AG04450 (cell line): ENCODE data around the gene GPC6. TPM values are rescaled to one million over a fixed set of nuclear protein-coding genes. Genes with fewer than 3 reads are reported as not detected.
A peak's percentile ranks its signal among the peaks of the same experiment; 100 is the strongest.

ENCODE experiments used
- CTCF ChIA-PET: fragments of 300-600, 350-600 bp; formaldehyde crosslinking; extraction: SDS; loops from one replicate; lab custom pipeline; 2022; ENCODE audit warnings: antibody characterized with exemption, inconsistent platforms; lab: Charles Lee
- POLR2A ChIA-PET: fragments of 350-600 bp; formaldehyde crosslinking; extraction: SDS; loops from one replicate; lab custom pipeline; 2021; ENCODE audit warnings: antibody characterized with exemption, inconsistent platforms; lab: Yijun Ruan, JAX
- DNase-seq: peaks from one replicate; pipeline ENCODE4 v3.0.0-alpha.2; 2011; ENCODE audit warnings: low read depth, low spot score
- H3K27ac ChIP-seq: one replicate; pipeline ENCODE4 v1.5.1; 2012; ENCODE audit warnings: low read depth, low read length, control low read depth
- H3K27me3 ChIP-seq: one replicate; pipeline ENCODE4 v1.6.0; 2012; ENCODE audit warnings: low read length; ENCODE audit not compliant: control insufficient read depth, insufficient read depth
- H3K4me3 ChIP-seq: 2 replicates; pipeline ENCODE4 v1.5.1; 2011; ENCODE audit warnings: mild to moderate bottlenecking, low read depth, low read length, control low read depth
- H3K9me3 ChIP-seq: 2 replicates; pipeline ENCODE4 v1.5.1; 2012; ENCODE audit warnings: low read length; ENCODE audit not compliant: control insufficient read depth, insufficient read depth
- CTCF ChIP-seq: IDR thresholded peaks from 2 replicates; pipeline ENCODE4 v1.5.1; 2011; ENCODE audit warnings: low read depth, low read length, control low read depth, inconsistent platforms
- polyA plus RNA-seq: library from polyadenylated mRNA; depleted of rRNA; stranded (reverse); fragments of >200 nt; gene quantifications from 2 replicates; pipeline ENCODE4 v1.2.3, GENCODE V29; 2011

Gene GPC6
- polyA plus RNA-seq, 1 experiment: 40.4 TPM

DNA sequence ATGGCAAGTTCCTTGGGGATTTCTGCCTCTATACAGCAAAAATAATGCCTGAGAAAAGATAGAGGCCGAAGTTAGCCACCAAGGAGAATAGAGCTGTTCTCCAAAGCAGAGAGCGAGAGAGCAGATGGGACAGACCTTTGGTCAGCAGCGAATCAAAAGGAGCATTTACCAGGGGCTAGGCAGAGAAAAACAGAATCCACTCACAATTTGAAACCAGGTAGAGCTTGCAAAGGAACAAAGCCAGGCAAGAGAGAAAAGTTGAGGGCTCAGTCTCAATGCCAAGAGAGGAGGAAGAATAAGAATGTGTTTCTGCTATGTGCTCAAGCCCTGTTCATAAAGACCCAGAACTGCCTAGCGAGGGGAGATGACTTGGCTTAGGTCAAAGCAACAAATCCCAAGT lies 1140.1 kb downstream of the GPC6 start:
- ChIA-PET POLR2A (no interaction called here), CTCF (no interaction called here)
- TF ChIP-seq CTCF: no peak

GRCh38 chr13:94369972-94370436 lies 1143.4 kb downstream of the GPC6 start:
- no peaks in the 10 kb centered on the region for H3K9me3 ChIP-seq
- no peak overlapping the region for H3K27ac ChIP-seq
- no peak for TF ChIP-seq CTCF
- no peak overlapping the region for H3K4me3 ChIP-seq
- H3K27me3 ChIP-seq: no peaks in the 10 kb centered on the region
- CTCF ChIA-PET: no interaction called here
- peak; percentile 51 for DNase-seq
- POLR2A ChIA-PET: no interaction called here

More for the DNA sequence above, 1140.1 kb downstream of the GPC6 start:
- no peak overlapping the region for H3K4me3 ChIP-seq
- no peak for DNase-seq
- H3K27me3 ChIP-seq: no peaks in the 10 kb centered on the region
- no peaks in the 10 kb centered on the region for H3K9me3 ChIP-seq
- no peak overlapping the region for H3K27ac ChIP-seq

DNA sequence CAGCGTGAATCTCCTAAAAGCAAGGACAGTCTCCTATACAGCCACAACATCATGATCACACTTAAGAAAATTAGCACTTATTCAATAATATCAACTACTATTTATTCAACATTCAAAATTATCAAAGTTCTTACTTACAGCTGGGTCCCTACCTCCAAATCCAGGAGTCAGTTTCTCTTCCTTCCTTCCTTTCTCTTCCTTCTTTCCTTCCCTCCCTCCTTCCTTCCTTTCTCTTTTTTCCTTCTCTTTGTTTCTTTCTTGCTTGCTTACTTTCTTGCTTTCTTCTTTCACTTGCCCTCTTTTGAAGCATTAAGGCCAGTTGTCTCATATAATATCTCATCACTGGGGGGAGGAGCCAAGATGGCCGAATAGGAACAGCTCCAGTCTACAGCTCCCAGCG lies 1145.2 kb downstream of the GPC6 start:
- DNase-seq: no peak
- ChIA-PET POLR2A (no interaction called here), CTCF (no interaction called here)
- H3K4me3 ChIP-seq: no peak overlapping the region
- H3K27me3 ChIP-seq: no peaks in the 10 kb centered on the region
- H3K9me3 ChIP-seq: no peaks in the 10 kb centered on the region
- no peak overlapping the region for H3K27ac ChIP-seq
- no peak for TF ChIP-seq CTCF

DNA sequence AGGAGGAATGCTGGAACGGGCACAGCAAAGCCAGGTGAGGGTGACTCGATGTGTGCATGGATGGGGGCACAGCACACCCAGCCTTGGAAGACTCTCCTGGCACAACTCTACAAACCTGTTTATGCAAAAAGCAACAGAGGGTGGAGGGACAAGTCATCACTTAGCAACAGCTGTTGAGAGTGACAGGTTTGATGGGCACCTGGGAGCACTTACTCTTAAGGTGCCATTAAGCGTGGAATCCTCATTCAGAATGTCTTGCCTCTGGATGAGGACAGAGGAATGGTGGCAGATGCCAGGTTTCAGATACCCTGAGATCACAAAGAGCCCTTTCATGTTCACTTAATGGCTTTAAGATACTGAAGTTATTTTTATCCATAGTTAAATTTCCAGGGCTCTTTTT lies 1155.9 kb downstream of the GPC6 start:
- TF ChIP-seq CTCF: no peak
- CTCF ChIA-PET: no interaction called here
- Histone ChIP-seq H3K9me3 (no peaks in the 10 kb centered on the region), H3K27me3 (no peaks in the 10 kb centered on the region), H3K4me3 (no peak overlapping the region), H3K27ac (no peak overlapping the region)
- POLR2A ChIA-PET: no interaction called here
- DNase-seq: no peak

DNA sequence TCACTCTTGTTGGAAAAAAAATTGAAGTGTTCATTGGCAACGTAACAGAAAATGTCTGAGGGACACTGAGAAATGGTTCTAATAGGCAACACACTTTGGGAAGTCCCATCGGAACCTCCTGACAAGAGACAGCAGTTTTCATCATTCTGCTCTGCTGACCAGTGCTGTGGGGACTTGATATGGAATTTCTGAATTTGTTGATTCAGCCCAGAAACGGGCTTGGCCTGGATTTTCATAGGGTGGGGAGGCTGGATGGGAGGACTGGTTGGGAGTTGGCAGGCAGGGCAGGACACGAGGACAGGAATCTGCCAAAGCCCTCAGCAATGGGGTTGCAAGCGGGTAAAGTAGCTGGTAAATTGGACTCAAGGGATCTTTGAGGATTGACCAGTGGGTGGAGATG lies 1156.4 kb downstream of the GPC6 start:
- Histone ChIP-seq H3K27ac (no peak overlapping the region), H3K9me3 (no peaks in the 10 kb centered on the region), H3K4me3 (no peak overlapping the region), H3K27me3 (no peaks in the 10 kb centered on the region)
- DNase-seq: no peak
- no peak for TF ChIP-seq CTCF
- ChIA-PET CTCF (no interaction called here), POLR2A (no interaction called here)
